T1000 (cell line): ENCODE data around the gene FGG.

Experiments
- DNase-seq: peaks from one replicate; lab custom pipeline; 2025; ENCODE audit warnings: mixed read lengths; lab: John Stamatoyannopoulos, UW

The FGG gene

GRCh38 chr4:154585369-154586018 lies 27.0 kb downstream of the FGG start:
- DNase-seq = no peak

- DNase-seq = no peak
Observed at GRCh38 chr4:154584259-154584658, 28.2 kb downstream of the FGG start.

- no peak for DNase-seq
Observed at GRCh38 chr4:154583677-154584076, 28.8 kb downstream of the FGG start.

- no peak for DNase-seq
Observed at GRCh38 chr4:154583230-154583629, 29.2 kb downstream of the FGG start.

- DNase-seq = no peak
Observed at GRCh38 chr4:154582723-154583122, 29.7 kb downstream of the FGG start.

- no peak for DNase-seq
Observed at GRCh38 chr4:154579927-154580326, 32.5 kb downstream of the FGG start.

- DNase-seq = no peak
Observed at GRCh38 chr4:154578919-154579318, 33.5 kb downstream of the FGG start.

GRCh38 chr4:154577324-154577723 lies 35.1 kb downstream of the FGG start:
- no peak for DNase-seq

- DNase-seq = no peak
Observed at GRCh38 chr4:154574311-154574710, 38.1 kb downstream of the FGG start.

- DNase-seq = no peak
Observed at GRCh38 chr4:154573190-154573870, 39.1 kb downstream of the FGG start.

- no peak for DNase-seq
Observed at GRCh38 chr4:154569584-154569983, 42.9 kb downstream of the FGG start.

- no peak for DNase-seq
Observed at GRCh38 chr4:154569028-154569427, 43.4 kb downstream of the FGG start.

- no peak for DNase-seq
Observed at GRCh38 chr4:154566639-154567204, 45.7 kb downstream of the FGG start.

GRCh38 chr4:154565704-154566103 lies 46.8 kb downstream of the FGG start:
- DNase-seq = no peak

GRCh38 chr4:154564311-154564710 lies 48.1 kb downstream of the FGG start:
- no peak for DNase-seq

- no peak for DNase-seq
Observed at GRCh38 chr4:154562697-154563254, 49.7 kb downstream of the FGG start, which contains the start of gene FGB. Gene FGB (plus strand): TSS chr4:154563011. CDS start chr4:154563019, 8 bp downstream.

- DNase-seq = no peak
Observed at GRCh38 chr4:154560824-154561231, 51.6 kb downstream of the FGG start.

GRCh38 chr4:154560419-154560801 lies 52.0 kb downstream of the FGG start:
- no peak for DNase-seq

- no peak for DNase-seq
Observed at GRCh38 chr4:154559494-154560418, 52.7 kb downstream of the FGG start.

- no peak for DNase-seq
Observed at GRCh38 chr4:154559141-154559493, 53.3 kb downstream of the FGG start.
